GM12874 (cell line): ENCODE data around the gene ABCC1.

ENCODE experiments used
- CTCF ChIP-seq: IDR thresholded peaks from 2 replicates; pipeline ENCODE4 v1.5.1; 2011; ENCODE audit warnings: low read depth, mild to moderate bottlenecking, control low read depth, low read length, moderate library complexity; ENCODE audit not compliant: insufficient read depth

The ABCC1 gene

GRCh38 chr16:16029431-16030011, 80.1 kb downstream of the ABCC1 start:
- TF ChIP-seq CTCF: no peak

- no peak for TF ChIP-seq CTCF
Measured at GRCh38 chr16:16030449-16030848, 81.0 kb downstream of the ABCC1 start.

GRCh38 chr16:16031401-16031800, 82.0 kb downstream of the ABCC1 start:
- no peak for TF ChIP-seq CTCF

GRCh38 chr16:16032271-16032979, 83.0 kb downstream of the ABCC1 start:
- no peak for TF ChIP-seq CTCF

GRCh38 chr16:16033208-16033717, 83.8 kb downstream of the ABCC1 start:
- no peak for TF ChIP-seq CTCF

- no peak for TF ChIP-seq CTCF
Measured at GRCh38 chr16:16036359-16036792, 87.0 kb downstream of the ABCC1 start.

GRCh38 chr16:16037521-16037920, 88.1 kb downstream of the ABCC1 start:
- no peak for TF ChIP-seq CTCF
